Posterior cingulate gyrus (tissue), 11 donors: ENCODE results near the gene TK1.

Source experiments
- DNase-seq, 10 donors: peaks; one replicate each; pipeline versions ENCODE4 v3.0.0 to v3.0.0-alpha.2; 2020 to 2021; ENCODE audit warnings: mixed read lengths in 3 of 10
- intact Hi-C: fragments of 100-400 bp; cut with DNase I; formaldehyde crosslinking; loops from one replicate; pipeline ENCODE4 v1.15.1; 2023

Gene TK1

GRCh38 chr17:78138204-78139060 lies 48.4 kb downstream of the TK1 start:
- DNase-seq = peak in 1 of 10 donors; percentile 81
- intact Hi-C loops = loop anchor here (10.0 kb wide), 1 partner anchor 286 kb away; no protein-coding TSS in a partner anchor

- intact Hi-C loops = loop anchor here (10.0 kb wide), 1 partner anchor 287 kb away; no protein-coding TSS in a partner anchor
- DNase-seq = peak in 2 of 10 donors; percentile 71 to 82
Measured at GRCh38 chr17:78137392-78138203, 49.3 kb downstream of the TK1 start.

DNA sequence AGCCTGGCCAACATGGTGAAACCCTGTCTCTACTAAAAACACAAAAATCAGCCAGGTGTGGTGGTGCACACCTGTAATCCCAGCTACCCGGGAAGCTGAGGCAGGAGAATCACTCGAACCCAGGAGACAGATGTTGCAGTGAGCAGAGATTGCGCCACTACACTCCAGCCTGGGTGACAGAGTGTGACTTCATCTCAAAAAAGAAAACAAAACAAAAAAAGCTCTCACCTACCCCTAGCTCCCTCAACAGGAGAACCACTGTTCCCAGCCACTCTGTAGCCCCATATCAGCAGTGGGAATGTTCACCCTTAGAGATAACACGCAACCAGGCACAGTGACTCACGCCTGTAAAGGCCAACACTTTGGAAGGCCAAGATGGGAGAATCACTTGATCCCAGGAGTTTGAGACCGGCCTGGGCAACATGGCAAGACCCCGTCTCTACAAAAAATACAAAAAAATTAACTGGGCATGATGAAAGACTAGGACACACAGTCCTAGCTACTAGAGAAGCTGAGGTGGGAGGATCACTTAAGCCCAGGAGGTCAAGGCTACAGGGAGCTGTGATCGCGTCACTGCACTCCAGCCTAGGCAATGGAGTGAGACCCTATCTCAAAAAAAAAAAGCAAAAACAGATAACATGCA lies 50.9 kb downstream of the TK1 start:
- intact Hi-C loops = loop anchor here (10.0 kb wide), 1 partner anchor 289 kb away; no protein-coding TSS in a partner anchor

GRCh38 chr17:78134899-78135385 lies 51.9 kb downstream of the TK1 start:
- intact Hi-C loops = loop anchor here (10.0 kb wide), 1 partner anchor 290 kb away; no protein-coding TSS in a partner anchor
- no peak for DNase-seq

More for the DNA sequence above, 50.9 kb downstream of the TK1 start:
- no peak for DNase-seq

- intact Hi-C loops = loop anchor here (10.0 kb wide), 1 partner anchor 291 kb away; no protein-coding TSS in a partner anchor
- peak in 3 of 10 donors; percentile 42 to 93 (median 60) for DNase-seq
Measured at GRCh38 chr17:78133971-78134898, 52.6 kb downstream of the TK1 start.

DNA sequence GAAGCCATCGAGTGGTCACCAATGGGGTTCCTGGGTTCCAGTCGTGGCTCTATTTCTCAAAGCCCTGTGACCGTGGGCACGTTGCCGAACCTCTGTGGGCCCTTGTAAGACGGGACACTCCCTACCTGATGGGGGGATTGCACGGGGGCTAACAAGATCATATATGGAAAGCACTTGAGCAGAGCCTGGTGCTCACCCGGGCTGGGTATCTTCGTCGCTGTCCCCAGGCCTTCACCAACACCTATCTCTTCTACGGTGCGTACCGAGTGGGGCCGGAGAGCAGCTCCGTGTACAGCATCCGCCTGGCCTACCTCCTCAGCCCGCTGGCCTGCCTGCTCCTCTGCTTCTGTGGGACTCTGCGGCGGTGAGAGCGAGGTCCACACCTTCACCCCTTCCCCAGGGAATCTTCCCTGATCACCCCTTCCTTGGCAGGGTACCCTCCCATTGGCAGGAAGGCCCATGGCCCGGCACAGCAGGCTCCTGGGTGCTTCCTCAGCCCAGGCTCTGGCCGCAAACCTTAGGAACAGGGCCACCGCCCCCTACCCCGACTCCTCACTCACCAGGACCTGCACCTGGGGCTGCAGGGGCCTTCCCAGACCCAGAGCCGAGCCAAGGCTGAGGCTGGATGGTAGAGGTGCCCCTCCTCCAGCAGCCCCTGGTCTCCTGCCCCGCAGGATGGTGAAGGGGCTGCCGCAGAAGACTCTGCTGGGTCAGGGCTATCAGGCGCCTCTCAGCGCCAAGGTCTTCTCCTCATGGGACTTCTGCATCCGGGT lies 53.5 kb downstream of the TK1 start:
- intact Hi-C loops = loop anchor here (10.0 kb wide), 1 partner anchor 291 kb away; no protein-coding TSS in a partner anchor
- DNase-seq = no peak

DNA sequence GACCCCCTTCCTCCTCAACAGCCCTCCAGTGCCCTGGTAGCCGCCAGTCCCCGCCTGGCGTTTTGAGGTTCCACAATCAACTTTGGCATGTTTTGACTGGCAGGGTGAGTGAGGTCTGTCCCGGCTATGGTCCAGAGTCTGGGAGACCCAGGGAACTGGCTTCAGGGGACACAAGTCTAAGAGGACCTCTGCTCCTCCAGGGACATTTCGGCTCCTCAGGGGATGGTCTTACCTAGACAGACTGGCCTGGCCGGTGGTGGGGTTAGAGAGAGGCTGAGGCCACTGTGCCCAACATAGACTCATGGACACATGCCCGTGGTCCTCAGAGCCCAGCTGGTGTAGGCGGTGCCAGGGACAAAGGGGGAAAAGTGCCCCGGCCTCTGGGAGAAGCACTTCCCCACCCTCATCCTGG lies 54.1 kb downstream of the TK1 start:
- intact Hi-C loops = loop anchor here (10.0 kb wide), 1 partner anchor 292 kb away; no protein-coding TSS in a partner anchor
- peak in 1 of 10 donors; percentile 81 for DNase-seq

- intact Hi-C loops = loop anchor here (10.0 kb wide), 1 partner anchor 293 kb away; no protein-coding TSS in a partner anchor
- peak in 1 of 10 donors; percentile 81 for DNase-seq
Measured at GRCh38 chr17:78132084-78132676, 54.7 kb downstream of the TK1 start.

- intact Hi-C loops = loop anchor here (10.0 kb wide), 1 partner anchor 293 kb away; no protein-coding TSS in a partner anchor
- DNase-seq = peak in 7 of 10 donors; percentile 49 to 94 (median 64)
Measured at GRCh38 chr17:78131172-78132083, 55.4 kb downstream of the TK1 start.

DNA sequence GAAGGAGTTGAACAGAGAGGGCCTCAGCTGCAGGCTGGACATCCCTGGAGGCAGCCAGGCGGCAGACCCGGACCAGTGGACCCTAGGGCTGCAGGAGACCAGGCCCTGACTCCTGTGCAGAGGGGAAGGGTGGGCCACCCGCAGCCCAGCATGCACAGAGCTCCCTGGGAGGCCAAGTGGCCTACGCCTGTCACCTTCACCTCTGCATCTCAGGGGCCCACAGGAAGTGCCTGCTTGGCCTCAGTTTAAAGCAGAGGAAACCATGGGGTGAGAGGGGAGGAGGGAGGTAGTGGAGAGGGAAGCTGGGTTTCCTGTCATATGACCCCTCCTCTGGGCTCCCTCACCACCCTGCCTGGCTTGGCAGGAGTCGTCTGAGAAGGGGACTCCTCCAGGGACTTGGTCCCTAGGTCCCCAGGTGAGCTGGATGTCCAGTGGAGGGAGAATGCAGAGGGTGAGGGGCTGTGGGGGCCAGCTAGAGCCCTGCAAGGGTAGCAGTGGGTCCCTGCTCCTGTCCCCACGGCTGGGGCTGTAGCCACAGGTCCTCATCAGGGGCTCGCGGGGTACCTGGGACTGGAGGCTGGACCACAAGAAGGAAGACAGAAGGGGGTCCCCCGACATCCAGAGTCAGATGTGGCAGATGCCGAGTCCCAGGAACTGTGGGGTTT lies 56.3 kb downstream of the TK1 start, which contains the start of gene TMC8:
Gene TMC8, plus strand, starts transcription at position 335 of the 665 bp plus-strand sequence. CDS start 818 bp downstream, outside the sequence.
- no peak for DNase-seq
- intact Hi-C loops = loop anchor here (10.0 kb wide), 1 partner anchor 294 kb away; no protein-coding TSS in a partner anchor

DNA sequence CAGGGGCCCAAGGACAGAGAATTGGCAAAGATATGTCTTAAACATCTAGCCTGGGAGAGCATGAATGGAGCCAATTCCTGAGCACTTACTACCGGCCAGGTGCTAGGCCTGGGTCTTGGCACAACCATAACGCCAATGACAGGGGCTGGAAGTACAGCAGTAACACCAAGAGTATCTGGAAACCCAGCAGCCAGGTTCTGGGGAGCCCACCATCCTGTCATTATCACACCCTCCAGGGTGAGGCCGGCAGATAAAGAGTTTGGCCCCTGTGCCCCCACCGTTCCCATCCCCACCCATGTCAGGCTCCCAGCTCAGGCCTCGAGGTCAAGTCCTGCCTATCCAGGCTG lies 56.8 kb downstream of the TK1 start:
- DNase-seq = peak in 1 of 10 donors; percentile 85
- intact Hi-C loops = loop anchor here (10.0 kb wide), 1 partner anchor 295 kb away; no protein-coding TSS in a partner anchor

- intact Hi-C loops = loop anchor here (10.0 kb wide), 1 partner anchor 295 kb away; no protein-coding TSS in a partner anchor
- peak in 1 of 10 donors; percentile 86 for DNase-seq
Measured at GRCh38 chr17:78129351-78130089, 57.3 kb downstream of the TK1 start.

DNA sequence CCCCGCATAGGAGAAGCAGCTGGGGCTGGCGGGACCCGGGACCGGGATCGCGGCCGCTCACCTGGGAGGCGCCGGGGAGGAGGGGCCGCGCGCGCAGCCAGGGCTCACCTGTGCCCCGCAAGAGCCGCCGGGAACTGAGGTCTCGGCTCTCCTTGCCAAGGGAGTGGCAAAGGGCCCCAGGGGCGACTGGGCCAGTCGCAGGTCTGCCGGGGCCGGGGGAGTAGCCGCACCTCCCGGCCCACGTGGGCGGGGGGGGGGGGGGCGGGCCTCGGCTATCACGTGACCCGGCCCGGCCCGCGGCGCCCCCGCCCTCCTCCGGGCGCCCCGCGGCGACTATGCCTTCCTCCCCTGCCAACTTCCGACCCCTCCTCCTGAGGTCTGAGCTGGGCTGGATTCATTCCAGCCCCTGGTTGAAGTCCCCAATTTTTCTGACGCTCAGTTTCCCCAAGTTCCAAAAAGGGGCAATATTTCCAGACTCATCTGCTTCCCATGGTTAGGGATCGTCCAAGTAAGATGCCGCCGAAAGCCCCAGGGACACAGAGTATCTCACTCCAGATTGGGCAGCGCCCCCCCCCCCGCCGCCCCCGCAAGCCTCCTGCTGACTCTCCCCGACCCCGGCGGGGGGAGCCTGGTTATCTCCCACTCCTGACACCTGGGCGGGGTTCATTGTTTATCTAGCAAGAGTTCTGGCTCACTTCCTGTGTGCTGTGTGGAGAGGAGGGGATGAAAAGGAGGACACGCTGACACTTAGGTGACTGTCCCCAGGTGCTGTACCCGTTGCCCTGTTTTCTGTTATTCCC lies 58.1 kb downstream of the TK1 start, which contains the start of gene TMC6:
Gene TMC6, minus strand, starts transcription at position 205 of the 800 bp plus-strand sequence. CDS start 1,923 bp downstream, outside the sequence.
- peak in 2 of 10 donors; percentile 67 to 91 for DNase-seq
- intact Hi-C loops = no loop called here
